ENCODE results near the gene APOBEC3G. TPM values are rescaled to one million over a fixed set of nuclear protein-coding genes. Genes with fewer than 3 reads are reported as not detected.

Gene APOBEC3G
- total and polyA plus RNA-seq, 2 donors from 2014 or later: 4.8 to 12.5 TPM

- H3K27ac ChIP-seq (ENCODE audit: low read depth in 2 of 2, low read length in 2 of 2): no peak overlapping the region
- intact Hi-C loops (cut with DNase I): no loop called here
- H3K4me1 ChIP-seq (ENCODE audit: control insufficient read depth in 2 of 3, insufficient read depth in 2 of 3, low read depth in 1 of 3, low read length in 3 of 3): peaks cover 0 to 2% (median 0%) of the 10 kb centered on the region in 3 donors
- no peak overlapping the region for H3K9ac ChIP-seq (ENCODE audit: low read length in 3 of 3)
- FAIRE-seq (no peak), DNase-seq (no peak)
- no peaks in the 10 kb centered on the region for H3K27me3 ChIP-seq (ENCODE audit: control insufficient read depth, insufficient read depth, low read length)
- TF ChIP-seq CTCF (IDR thresholded peaks at IDR 0.05; ENCODE audit: borderline replicate concordance, extremely low read depth, insufficient read depth): no peak
- no peaks in the 10 kb centered on the region for H3K9me3 ChIP-seq (ENCODE audit: control insufficient read depth in 2 of 3, insufficient read depth in 1 of 3, low read length in 3 of 3)
- H3K36me3 ChIP-seq (ENCODE audit: control insufficient read depth in 2 of 3, insufficient read depth in 3 of 3, low read length in 3 of 3): peaks cover 0 to 8% (median 4%) of the 10 kb centered on the region in 3 donors
- no peak overlapping the region for H3K4me3 ChIP-seq (ENCODE audit: low read length in 3 of 3)
These were observed 59.2 kb downstream of the APOBEC3G start for GRCh38 chr22:39136317-39136716.

Other genes starting within 250 kb of the APOBEC3G start
- gene NPTXR, start 233.2 kb upstream of the APOBEC3G start, total RNA-seq: 12.5 TPM
- 1.1 TPM for gene NPTXR, start 233.2 kb upstream of the APOBEC3G start, polyA plus RNA-seq (ENCODE audit: insufficient read depth, low read depth, low replicate concordance)
- gene CBX6, start 205.1 kb upstream of the APOBEC3G start, total RNA-seq: 113 TPM
- 24.9 TPM for gene CBX6, start 205.1 kb upstream of the APOBEC3G start, polyA plus RNA-seq (ENCODE audit: insufficient read depth, low read depth, low replicate concordance)
- 1.2 TPM for gene APOBEC3A, start 119.7 kb upstream of the APOBEC3G start, total RNA-seq
- gene APOBEC3A, start 119.7 kb upstream of the APOBEC3G start, polyA plus RNA-seq (ENCODE audit: insufficient read depth, low read depth, low replicate concordance): not detected
- 2.7 TPM for gene APOBEC3B, start 94.9 kb upstream of the APOBEC3G start, total RNA-seq
- 1.0 TPM for gene APOBEC3B, start 94.9 kb upstream of the APOBEC3G start, polyA plus RNA-seq (ENCODE audit: insufficient read depth, low read depth, low replicate concordance)
- gene APOBEC3C, start 63.0 kb upstream of the APOBEC3G start, total RNA-seq: 19.8 TPM
- gene APOBEC3C, start 63.0 kb upstream of the APOBEC3G start, polyA plus RNA-seq (ENCODE audit: insufficient read depth, low read depth, low replicate concordance): 9.5 TPM
- 4.3 TPM for gene APOBEC3D, start 56.1 kb upstream of the APOBEC3G start, total RNA-seq
- 1.7 TPM for gene APOBEC3D, start 56.1 kb upstream of the APOBEC3G start, polyA plus RNA-seq (ENCODE audit: insufficient read depth, low read depth, low replicate concordance)
- 16.3 TPM for gene APOBEC3F, start 36.4 kb upstream of the APOBEC3G start, total RNA-seq
- 6.9 TPM for gene APOBEC3F, start 36.4 kb upstream of the APOBEC3G start, polyA plus RNA-seq (ENCODE audit: insufficient read depth, low read depth, low replicate concordance)
- gene APOBEC3H, start 20.0 kb downstream of the APOBEC3G start, total RNA-seq: 0.79 TPM
- gene APOBEC3H, start 20.0 kb downstream of the APOBEC3G start, polyA plus RNA-seq (ENCODE audit: insufficient read depth, low read depth, low replicate concordance): not detected
- 65.2 TPM for gene CBX7, start 75.4 kb downstream of the APOBEC3G start, total RNA-seq
- 39.3 TPM for gene CBX7, start 75.4 kb downstream of the APOBEC3G start, polyA plus RNA-seq (ENCODE audit: insufficient read depth, low read depth, low replicate concordance)
- 14.2 TPM for gene PDGFB, start 167.7 kb downstream of the APOBEC3G start, total RNA-seq
- gene PDGFB, start 167.7 kb downstream of the APOBEC3G start, polyA plus RNA-seq (ENCODE audit: insufficient read depth, low read depth, low replicate concordance): 10.4 TPM
- gene RPL3, start 242.3 kb downstream of the APOBEC3G start, total RNA-seq: 1,862 TPM
- gene RPL3, start 242.3 kb downstream of the APOBEC3G start, polyA plus RNA-seq (ENCODE audit: insufficient read depth, low read depth, low replicate concordance): 2,443 TPM